ENCODE data around the gene CALU.

DNA sequence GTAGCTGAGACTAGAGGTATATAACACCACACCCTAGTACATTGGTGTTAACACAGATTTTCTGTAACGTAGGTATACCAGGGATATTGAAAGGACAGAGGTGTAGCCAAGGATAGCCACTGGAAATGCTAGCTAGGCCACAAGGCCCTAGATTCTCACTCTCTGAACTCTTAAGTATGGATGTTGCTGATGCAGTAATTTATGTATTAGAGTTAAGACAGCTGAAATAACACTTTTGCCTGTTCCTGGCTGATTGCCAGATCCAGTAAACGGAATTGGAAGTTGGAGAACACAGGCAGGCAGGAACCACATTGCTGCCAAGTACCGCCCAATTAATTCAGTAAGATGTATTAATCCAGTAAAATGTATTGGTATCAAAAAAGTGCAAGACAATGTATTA is 1.8 kb downstream of the CALU start:
- TF ChIP-seq, protein P1, sequence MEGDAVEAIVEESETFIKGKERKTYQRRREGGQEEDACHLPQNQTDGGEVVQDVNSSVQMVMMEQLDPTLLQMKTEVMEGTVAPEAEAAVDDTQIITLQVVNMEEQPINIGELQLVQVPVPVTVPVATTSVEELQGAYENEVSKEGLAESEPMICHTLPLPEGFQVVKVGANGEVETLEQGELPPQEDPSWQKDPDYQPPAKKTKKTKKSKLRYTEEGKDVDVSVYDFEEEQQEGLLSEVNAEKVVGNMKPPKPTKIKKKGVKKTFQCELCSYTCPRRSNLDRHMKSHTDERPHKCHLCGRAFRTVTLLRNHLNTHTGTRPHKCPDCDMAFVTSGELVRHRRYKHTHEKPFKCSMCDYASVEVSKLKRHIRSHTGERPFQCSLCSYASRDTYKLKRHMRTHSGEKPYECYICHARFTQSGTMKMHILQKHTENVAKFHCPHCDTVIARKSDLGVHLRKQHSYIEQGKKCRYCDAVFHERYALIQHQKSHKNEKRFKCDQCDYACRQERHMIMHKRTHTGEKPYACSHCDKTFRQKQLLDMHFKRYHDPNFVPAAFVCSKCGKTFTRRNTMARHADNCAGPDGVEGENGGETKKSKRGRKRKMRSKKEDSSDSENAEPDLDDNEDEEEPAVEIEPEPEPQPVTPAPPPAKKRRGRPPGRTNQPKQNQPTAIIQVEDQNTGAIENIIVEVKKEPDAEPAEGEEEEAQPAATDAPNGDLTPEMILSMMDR (conservative IDR thresholded peaks at IDR 0.05; ENCODE audit: low read depth in 2 of 2) = no peak
- TF ChIP-seq JUNB (IDR thresholded peaks at IDR 0.05; ENCODE audit: unreplicated experiment) (no peak), EZH2phosphoT487 (IDR thresholded peaks at IDR 0.05; ENCODE audit: unreplicated experiment) (no peak), ZNF331 (CRISPR knock-in tag; IDR thresholded peaks at IDR 0.05; ENCODE audit: low read depth) (no peak), EZH2 (IDR thresholded peaks at IDR 0.05; ENCODE audit: low read depth, unreplicated experiment) (no peak)
- TF ChIP-seq, protein P2, sequence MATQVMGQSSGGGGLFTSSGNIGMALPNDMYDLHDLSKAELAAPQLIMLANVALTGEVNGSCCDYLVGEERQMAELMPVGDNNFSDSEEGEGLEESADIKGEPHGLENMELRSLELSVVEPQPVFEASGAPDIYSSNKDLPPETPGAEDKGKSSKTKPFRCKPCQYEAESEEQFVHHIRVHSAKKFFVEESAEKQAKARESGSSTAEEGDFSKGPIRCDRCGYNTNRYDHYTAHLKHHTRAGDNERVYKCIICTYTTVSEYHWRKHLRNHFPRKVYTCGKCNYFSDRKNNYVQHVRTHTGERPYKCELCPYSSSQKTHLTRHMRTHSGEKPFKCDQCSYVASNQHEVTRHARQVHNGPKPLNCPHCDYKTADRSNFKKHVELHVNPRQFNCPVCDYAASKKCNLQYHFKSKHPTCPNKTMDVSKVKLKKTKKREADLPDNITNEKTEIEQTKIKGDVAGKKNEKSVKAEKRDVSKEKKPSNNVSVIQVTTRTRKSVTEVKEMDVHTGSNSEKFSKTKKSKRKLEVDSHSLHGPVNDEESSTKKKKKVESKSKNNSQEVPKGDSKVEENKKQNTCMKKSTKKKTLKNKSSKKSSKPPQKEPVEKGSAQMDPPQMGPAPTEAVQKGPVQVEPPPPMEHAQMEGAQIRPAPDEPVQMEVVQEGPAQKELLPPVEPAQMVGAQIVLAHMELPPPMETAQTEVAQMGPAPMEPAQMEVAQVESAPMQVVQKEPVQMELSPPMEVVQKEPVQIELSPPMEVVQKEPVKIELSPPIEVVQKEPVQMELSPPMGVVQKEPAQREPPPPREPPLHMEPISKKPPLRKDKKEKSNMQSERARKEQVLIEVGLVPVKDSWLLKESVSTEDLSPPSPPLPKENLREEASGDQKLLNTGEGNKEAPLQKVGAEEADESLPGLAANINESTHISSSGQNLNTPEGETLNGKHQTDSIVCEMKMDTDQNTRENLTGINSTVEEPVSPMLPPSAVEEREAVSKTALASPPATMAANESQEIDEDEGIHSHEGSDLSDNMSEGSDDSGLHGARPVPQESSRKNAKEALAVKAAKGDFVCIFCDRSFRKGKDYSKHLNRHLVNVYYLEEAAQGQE (IDR thresholded peaks at IDR 0.05; ENCODE audit: unreplicated experiment) = no peak

Data from GM23338 (cell line).